ENCODE results near the gene GCM1.

GRCh38 chr6:53192682-53193188 lies 44.1 kb upstream of the GCM1 start:
- no peak for TF ChIP-seq CTCF (conservative IDR thresholded peaks at IDR 0.05; ENCODE audit: low read depth, low read length)
- TF ChIP-seq EZH2 (IDR thresholded peaks at IDR 0.05; ENCODE audit: borderline replicate concordance, low read depth, low read length, poor library complexity, severe bottlenecking): no peak
